Endometrium (tissue), 2 donors: Measurements from ENCODE around the gene CHKA.

Experiments
- FAIRE-seq: peaks from 2 replicates; lab custom pipeline; 2012; peaks lifted over from hg19 to GRCh38; lab: Jason Lieb, UNC
- donor health status: control.
- donor health status: control.

Gene CHKA

GRCh38 chr11:68030318-68031143 is 90.7 kb downstream of the CHKA start, which contains the start of gene NDUFS8:
Gene NDUFS8, plus strand, starts transcription at chr11:68030681. Its CDS starts 1,471 bp downstream, at chr11:68032152.
- FAIRE-seq = peak; percentile 99

- no peak for FAIRE-seq
Observed at GRCh38 chr11:68028802-68029545, 92.2 kb downstream of the CHKA start.

GRCh38 chr11:68027667-68028066 is 93.5 kb downstream of the CHKA start:
- no peak for FAIRE-seq

GRCh38 chr11:68026391-68027105 is 94.6 kb downstream of the CHKA start:
- no peak for FAIRE-seq

- FAIRE-seq = no peak
Observed at GRCh38 chr11:68025047-68025446, 96.1 kb downstream of the CHKA start.

- no peak for FAIRE-seq
Observed at GRCh38 chr11:68024508-68024907, 96.7 kb downstream of the CHKA start.

GRCh38 chr11:68022531-68022930 is 98.7 kb downstream of the CHKA start:
- no peak for FAIRE-seq

GRCh38 chr11:68021167-68021787 is 99.9 kb downstream of the CHKA start:
- FAIRE-seq = no peak

- no peak for FAIRE-seq
Observed at GRCh38 chr11:68020575-68020974, 100.6 kb downstream of the CHKA start.

GRCh38 chr11:68019486-68019885 is 101.7 kb downstream of the CHKA start:
- FAIRE-seq = no peak

- no peak for FAIRE-seq
Observed at GRCh38 chr11:68018730-68019190, 102.4 kb downstream of the CHKA start.

GRCh38 chr11:68017980-68018729 is 103.0 kb downstream of the CHKA start:
- FAIRE-seq = no peak

GRCh38 chr11:68016904-68017817 is 104.0 kb downstream of the CHKA start:
- FAIRE-seq = no peak

- FAIRE-seq = no peak
Observed at GRCh38 chr11:68016161-68016903, 104.9 kb downstream of the CHKA start.

GRCh38 chr11:68015467-68015866 is 105.7 kb downstream of the CHKA start:
- FAIRE-seq = no peak

GRCh38 chr11:68014947-68015447 is 106.2 kb downstream of the CHKA start:
- FAIRE-seq = no peak

GRCh38 chr11:68014157-68014946 is 106.8 kb downstream of the CHKA start:
- no peak for FAIRE-seq

- FAIRE-seq = no peak
Observed at GRCh38 chr11:68013611-68014156, 107.5 kb downstream of the CHKA start.
